ENCODE results near the gene LPAR6.
"Not testable (repeated sequence)": the region's sequence is repeated elsewhere in the genome, so short reads cannot be mapped to it uniquely, and the experiment has no call there.

LPAR6 gene, protein sequence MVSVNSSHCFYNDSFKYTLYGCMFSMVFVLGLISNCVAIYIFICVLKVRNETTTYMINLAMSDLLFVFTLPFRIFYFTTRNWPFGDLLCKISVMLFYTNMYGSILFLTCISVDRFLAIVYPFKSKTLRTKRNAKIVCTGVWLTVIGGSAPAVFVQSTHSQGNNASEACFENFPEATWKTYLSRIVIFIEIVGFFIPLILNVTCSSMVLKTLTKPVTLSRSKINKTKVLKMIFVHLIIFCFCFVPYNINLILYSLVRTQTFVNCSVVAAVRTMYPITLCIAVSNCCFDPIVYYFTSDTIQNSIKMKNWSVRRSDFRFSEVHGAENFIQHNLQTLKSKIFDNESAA

DNA sequence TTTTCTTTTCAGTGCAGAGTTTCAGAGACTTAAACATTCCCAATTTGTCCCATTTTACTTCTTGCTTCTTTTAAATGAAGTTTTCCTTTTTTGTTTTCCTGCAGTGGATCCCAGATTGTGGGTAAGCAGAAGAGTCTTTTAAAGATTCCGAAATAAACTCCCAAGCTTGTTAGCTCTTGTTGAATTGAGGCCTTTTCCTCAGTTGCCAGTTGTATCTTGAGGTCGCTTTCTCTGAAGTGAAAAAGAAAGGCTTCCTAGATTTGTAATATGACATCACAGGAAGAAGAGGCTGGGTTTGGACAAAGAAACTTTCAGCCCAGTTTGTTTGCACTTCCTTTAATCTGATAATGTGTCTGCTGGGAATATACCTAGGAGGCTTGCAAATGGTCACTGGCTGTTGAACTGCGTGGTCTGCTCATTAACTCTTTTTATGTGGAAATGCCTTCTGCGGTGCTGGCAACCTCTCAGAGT lies at the start of gene LPAR6:
LPAR6 (minus strand) TSS at position 233 of the 471 bp plus-strand sequence. CDS start 690 bp downstream, outside the sequence.
- DNase-seq (ENCODE audit: low read depth), result no peak

DNA sequence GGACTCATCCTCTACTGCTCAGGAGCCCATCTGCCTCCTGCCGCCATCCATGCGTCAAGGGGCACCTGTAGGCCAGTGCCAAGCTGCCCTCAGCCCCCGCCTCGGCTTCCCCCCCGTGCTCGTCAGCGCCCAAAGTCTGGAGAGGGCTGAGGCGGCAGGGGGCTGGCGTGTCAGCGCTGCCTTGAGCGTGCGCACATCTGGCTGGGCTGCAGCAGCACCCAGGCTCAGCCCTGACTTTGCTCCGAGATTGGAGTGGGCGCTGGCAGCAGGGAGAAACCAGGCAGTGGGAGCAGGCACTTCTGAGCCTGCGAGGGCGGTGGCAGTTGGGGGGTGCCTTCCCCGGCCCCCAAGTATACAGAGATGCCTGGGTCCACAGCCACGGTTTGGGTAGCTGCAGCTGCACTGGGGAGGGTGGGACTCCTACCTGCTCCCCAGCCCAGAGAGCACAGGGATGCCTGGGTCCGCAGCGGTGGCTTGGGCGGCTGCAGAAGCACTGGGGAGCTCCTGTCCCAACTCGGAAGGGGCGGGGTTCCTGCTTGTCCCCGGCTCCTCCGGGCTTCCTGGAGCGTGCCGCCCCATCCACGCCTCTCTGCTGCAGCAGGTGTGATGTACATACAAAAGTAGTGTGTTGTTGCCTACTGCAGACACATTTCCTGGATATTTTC lies 44.8 kb upstream of the LPAR6 start:
- no peak for DNase-seq (ENCODE audit: low read depth)

DNA sequence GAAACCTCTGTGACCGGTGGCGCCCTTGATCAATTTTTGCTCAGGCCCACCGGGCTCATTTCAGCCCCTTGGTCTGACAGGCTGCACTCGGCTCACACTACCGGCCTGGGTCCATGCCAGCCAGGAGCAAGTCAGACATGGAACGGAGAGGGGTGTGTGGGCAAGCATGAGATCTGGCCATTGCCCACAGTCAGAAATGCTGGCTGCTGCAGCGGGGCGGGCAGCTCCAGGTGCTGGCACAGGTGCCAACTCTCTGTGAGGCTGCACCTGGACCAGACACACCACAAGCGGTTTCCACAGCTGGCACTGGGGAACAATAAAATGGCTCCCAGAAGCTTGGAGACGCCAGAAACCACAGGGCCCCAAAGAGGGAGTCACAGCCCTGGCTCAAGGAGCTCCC lies 43.6 kb upstream of the LPAR6 start:
- no peak for DNase-seq (ENCODE audit: low read depth)

DNA sequence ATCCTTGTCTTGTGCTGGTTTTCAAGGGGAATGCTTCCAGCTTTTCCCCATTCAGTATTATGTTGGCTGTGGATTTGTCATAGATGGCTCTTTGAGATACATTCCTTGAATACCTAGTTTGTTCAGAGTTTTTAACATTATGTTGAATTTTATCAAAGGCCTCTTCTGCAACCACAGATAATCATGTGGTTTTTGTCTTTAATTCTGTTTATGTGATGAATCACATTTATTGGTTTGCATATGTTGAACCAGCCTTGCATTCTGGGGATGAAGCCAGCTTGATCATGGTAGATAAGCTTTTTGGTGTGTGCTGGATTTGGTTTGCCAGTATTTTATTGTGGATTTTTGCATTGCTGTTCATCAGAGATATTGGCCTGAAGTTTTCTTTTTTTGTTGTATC lies 38.3 kb upstream of the LPAR6 start:
- not testable (repeated sequence) for DNase-seq (ENCODE audit: low read depth)

DNA sequence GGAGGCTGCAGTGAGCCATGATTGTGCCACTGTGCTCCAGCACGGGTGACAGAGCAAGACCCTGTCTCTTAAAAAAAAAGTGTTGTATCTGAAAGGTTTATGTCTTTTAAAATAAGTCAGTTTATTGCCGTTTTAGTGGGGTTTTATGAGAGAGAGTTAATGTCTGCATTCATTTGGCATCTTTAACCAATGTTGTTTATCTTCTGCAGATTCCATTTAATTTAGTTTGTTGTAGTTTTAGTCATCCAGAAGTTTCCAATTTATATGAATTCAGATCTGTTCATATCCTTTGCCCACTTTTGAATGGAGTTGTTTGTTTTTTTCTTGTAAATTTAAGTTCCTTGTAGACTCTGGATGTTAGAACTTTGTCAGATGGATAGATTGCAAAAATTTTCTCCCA lies 36.7 kb upstream of the LPAR6 start:
- no peak for DNase-seq (ENCODE audit: low read depth)

DNA sequence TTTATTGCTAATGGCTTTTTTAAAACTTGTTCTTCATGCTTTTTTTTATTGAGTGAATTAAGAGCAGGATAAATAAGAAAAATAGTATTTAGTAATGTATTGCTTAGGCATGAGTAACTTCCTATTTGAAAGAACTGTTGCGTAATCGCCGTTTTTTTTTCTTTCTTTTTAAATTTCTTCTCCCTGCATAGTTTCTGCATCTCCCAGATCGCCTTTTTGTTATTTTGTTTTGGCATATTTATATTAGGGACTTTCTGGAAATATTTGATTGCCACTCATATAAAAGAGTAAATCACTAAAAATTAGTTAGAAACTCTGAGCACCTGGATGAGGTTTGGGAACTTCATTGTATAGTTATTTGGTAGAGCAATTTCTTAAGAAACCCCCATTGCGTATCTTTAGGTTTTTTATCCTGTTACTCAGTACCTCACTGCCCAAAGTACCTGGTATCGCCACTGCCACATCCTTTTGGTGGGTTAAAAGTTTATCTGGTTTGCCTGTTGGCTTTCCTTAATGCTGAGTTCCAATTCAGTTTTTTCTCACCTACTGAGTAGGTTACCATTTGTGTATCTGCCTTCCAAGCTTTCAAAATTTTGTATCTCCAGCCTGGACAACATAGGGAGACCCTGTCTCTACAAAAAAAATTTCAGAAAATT lies 36.2 kb upstream of the LPAR6 start:
- DNase-seq (ENCODE audit: low read depth), result no peak

DNA sequence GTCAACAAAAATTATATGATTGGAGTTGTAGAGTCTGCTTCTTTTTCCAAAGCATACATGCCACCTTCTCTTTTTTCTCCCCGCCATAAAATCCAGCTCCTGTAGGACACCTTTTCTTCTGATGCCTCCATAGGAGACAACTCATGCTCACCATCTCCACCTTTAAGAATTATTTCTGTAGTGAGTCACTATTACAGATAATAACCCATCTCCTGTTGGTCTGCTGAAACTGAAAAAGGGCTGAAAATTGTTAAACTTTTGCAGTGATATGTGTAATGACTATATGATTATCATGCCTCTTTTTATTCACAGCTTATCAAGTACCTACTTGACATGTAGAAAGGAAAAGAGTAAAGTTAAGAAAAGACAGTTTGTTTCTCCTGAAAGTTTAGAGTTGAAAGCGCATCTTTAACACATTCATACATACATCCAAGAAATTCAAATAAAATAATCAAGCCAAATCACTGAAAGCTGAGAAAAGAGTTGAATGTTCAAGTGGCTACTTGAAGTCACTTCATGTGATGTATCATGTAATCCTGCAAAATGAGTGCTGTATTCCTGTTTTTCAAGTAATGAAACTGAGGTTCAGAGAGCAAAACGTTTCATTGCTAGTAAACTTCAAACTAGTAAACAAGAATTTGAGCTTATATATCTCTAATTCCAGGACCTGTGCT lies 35.5 kb upstream of the LPAR6 start:
- no peak for DNase-seq (ENCODE audit: low read depth)

DNA sequence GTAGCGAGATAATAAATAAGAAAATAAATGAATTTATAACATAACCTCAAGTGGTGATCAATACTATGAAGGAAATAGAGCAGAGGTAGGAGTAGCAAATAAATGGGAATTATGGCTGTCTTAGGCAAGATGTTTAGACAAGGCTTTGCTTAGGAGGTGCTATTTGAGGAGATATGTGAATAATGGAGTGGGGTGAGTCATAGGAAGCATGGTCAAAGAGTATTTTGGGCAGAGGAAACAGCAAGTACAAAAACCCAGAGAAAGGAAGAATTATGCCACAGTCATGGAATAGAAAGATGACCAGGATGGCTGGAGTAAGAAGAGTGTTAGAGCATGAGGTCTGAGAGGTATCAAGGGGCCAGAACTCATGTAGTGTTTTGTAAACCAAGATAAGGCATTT lies 33.6 kb upstream of the LPAR6 start:
- DNase-seq (ENCODE audit: low read depth), result no peak

DNA sequence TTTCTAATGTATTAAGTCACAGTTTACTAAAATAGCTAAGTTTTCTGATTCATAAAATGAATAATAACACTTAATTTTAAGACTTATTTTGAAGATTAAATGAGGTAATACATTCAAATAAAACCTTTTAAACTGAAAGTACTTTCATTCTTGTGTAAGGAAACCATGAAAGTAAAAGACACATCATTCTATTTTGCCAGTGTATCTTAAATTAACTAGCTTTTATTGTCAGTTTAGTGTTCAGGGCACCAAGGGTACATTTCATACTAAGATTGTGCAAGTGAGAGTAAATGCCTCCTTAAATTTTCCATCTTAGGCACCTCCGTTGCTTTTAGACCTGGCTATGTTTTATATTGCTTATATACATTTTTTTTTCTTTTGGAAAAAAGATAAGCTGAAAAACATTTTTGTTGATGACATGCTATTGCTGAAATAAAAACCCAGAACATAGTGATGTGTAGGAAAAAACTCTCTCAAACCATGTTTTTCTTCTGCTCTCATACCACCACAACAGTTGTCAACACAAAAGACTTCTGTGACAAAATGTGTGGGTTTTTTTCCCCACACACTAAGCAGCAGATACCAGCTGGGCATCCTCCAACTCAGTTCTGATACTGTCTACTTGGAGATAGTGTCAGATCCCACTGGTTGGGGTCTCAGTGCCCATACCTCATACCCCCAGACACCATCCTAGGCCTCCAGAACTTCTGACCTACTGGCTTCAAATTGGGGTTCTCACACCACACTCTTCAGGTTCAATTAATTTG lies 30.7 kb upstream of the LPAR6 start:
- DNase-seq (ENCODE audit: low read depth), result no peak

DNA sequence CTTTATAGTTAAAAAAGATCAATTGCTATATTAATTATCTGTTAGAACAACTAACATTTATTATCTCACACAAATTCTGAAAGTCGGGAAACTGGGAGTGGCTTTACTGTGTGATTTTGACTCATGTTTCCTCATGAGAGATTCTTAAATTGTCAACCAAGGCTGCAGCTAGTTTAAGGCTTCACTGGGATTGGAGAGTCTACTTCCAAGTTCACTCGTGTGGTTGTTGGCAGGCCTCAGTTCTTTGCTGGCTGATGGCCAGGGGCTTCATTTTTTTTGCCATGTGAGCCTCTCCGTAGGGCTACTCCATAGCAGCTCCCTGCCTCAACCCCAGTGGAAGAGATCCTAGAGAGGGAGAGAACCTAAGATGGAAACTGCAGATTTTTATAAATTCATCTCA lies 24.5 kb upstream of the LPAR6 start:
- no peak for DNase-seq (ENCODE audit: low read depth)

DNA sequence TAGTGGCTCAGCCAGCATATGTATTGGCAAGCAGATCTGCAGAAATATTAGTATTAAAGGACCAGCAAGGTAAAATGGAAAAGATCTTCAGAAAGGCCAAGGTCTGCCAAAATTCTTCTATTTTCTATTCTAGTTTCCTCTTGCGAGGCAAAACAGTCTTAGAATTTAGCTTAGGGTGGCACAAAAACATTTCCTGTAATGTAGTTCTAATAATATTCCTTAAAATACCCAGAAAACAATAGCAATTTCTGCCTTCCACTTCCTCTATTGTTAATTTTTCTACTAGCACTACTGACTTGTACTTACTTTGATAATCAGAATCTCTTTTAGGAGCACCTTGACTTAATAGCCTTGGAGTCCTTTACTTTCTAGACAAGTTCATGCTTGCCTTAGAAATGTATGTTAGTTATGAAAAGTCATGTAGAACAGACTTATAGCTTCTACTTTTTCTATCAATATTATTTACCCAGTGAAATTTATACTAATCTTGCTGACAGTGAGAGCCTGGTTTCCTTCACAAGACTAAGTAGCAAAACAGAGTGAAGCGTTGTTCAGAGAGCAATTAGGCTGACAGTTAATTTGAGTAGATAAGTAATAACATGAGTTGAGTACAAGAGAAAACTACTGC lies 23.9 kb upstream of the LPAR6 start:
- DNase-seq (ENCODE audit: low read depth), result no peak

DNA sequence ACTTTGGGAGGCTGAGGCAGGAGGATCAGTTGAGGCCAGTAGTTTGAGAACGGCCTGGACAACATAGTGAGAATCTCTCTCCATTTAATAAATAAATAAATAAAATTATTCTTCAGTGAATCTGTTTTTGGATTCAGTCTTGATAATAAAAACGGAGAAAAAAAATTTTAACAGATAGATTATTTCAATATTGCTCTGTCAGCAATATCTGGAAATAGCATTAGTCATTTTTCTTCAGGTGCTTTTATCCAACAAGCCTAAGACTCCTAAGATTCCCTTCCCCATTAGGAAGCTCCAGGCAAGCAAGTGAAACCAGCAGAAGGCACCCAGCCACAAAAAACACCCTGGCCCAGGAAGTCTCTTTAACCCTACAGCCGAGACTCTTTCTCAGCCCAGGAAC lies 21.3 kb upstream of the LPAR6 start:
- no peak for DNase-seq (ENCODE audit: low read depth)

DNA sequence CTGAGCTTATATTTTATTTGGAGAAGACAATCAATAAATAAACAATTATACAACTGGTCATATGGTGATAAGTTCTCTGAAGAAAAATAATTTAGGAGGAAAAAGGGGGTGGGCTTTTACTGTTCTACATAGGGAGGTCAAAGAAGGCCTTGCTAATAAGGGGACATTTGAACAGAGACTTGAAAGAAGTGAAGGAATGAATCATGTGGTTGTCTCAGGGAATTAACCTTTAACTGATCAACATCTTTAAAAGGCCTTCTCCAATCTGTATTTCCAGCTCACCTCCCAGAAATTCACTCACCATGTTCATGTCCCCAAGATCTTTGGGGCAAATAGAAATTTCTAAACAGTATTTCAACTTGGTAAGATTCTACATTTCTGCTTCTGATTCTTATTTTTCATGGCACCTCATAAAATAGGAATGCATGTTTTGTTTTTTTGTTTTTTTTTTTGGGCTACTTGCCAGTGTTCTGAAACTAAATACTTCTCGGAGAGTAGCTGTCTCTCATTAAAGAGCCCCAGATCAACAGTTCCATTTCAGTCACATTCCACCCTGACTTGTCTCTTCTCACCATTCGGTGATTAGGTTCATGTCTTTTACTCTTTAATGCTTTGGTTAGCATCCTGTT lies 19.2 kb upstream of the LPAR6 start:
- DNase-seq (ENCODE audit: low read depth), result no peak

DNA sequence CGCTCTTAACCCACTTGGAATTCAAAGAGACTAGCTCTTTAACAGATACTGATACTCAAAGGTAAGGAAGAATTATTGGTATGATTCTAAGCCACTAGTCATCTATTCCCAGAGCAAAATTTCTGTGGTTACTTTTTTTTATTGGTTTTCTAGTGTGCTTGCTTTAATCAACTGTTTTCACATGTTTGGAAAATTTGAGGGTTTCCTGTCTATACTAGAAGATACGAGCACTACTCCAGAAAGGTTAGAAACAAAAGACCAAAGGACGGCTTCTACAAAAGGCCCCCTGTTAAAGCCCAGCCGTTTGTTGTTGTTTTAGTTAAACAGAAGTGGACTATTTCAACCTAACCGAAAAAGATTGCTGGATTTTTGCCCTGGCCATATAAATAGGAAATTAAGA lies 18.5 kb upstream of the LPAR6 start:
- no peak for DNase-seq (ENCODE audit: low read depth)

DNA sequence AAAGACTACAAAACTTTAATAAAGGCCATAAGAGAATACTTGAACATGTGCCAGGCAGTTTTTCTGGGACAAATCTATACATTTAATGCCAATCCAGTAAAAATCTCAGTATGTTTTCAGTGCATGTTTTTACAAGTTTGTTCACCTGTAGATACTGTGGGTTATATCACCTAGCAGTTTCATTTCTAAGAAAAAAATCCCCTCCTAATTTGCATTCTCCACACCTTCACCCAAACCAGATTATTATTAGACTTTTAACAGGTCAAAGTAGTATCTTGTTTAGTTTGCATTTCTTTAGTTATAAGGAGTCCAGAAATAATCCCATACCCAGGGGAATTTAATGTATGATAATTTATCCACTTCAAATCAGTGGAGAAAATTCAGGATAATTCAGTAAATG lies 17.0 kb upstream of the LPAR6 start:
- no peak for DNase-seq (ENCODE audit: low read depth)

DNA sequence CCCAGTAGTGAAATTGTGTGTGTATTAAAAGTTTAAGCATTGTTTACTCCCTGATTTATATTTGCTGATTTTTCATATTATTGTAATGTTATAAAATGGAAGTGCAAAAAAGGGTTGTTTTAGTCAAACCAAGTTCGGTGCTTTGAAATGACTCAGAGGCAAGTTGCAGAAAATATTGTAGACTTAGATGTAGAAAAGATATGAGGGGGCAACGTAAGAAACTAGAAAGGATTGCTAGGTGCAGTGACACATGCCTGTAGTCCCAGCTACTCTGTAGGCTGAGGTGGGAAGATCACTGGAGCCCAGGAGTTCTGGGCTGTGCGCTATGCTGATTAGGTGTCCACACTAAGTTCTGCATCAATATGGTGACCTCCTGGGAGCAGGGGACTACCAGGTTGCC lies 16.1 kb upstream of the LPAR6 start:
- no peak for DNase-seq (ENCODE audit: low read depth)

DNA sequence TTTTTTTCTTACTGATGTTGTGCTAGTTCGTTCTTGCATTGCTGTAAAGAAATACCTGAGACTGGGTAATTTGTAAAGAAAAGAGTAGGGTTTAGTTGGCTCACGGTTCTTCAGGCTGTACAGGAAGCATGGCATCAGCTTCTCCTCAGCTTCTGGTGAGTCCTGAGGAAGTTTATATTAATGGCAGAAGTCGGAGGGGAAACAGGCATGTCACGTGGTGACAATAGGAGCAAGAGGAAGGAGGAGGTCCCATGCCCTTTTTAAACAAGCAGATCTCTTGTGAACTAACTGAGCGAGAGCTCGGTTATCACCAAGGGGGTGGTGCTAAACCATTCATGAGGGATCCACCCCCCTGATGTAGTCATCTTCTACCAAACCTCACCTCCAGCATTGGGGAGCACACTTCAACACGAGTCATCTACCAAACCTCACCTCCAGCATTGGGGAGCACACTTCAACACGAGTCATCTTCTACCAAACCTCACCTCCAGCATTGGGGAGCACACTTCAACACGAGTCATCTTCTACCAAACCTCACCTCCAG lies 13.9 kb upstream of the LPAR6 start:
- not testable (repeated sequence) for DNase-seq (ENCODE audit: low read depth)

DNA sequence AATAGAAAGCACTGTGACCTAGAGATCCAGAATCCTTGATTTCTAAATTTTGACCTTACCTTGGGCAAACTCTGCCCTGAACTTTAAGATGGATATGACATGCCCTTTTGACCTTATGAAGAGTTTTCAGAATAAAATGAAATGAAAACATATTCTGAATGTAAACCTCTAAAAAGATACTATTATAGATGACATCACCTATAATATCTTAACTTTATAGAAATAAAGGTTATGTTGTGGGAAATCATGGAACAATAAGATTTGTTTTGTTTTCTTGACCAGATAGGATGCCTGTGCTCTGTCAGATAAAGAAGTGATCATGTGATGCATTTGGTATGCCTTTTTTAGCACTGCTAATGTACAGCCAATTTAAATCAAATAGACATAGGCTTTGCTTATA lies 13.1 kb upstream of the LPAR6 start:
- no peak for DNase-seq (ENCODE audit: low read depth)

DNA sequence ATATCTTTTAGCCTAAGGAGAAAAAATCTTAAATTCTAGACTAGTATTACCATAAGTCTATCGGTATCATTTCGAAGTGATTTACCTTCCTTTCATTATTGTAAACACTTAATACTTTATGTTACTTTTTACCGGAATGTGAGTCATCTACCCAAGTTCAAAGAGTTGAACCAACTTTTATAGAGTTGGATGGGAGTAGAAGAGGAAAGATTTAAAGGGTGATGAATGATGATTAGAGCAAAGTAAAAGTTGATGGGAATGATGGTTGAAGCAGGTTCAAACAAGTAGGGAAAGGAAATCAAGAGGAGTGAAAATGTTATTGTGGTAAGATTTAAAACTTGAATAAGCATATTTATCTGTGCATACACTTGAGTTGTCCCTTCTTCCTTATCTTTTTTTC lies 11.3 kb upstream of the LPAR6 start:
- DNase-seq (ENCODE audit: low read depth), result no peak

DNA sequence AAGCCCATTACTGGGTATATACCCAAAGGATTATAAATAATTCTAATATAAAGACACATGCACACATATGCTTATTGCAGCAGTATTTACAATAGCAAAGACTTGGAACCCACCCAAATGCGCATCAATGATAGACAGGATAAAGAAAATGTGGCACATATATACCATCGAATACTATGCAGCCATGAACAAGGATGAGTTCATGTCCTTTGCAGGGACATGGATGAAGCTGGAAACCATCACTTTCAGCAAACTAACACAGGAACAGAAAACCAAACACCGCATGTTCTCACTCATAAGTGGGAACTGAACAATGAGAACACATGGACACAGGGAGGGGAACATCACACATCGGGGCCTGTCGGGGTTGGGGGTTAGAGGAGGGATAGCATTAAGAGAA lies 9.1 kb upstream of the LPAR6 start:
- not testable (repeated sequence) for DNase-seq (ENCODE audit: low read depth)

DNA sequence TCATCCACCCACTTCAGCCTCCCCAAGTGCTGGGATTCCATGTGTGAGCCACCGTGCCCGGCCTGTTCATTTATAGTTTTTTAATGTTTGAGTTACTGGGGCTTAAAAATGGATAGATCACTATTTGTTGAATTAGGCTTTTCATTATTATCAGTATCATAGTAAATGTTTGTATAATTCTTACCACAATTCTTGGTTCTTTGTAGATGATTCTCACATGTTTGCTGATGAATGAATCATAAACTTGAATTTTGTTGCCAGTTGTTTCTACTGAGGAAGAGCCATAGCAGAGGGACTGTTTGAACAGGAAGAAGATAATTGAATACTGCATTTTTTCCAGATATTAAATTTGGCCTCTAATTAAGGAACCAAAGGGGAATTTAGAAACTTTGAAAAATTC lies 2.6 kb upstream of the LPAR6 start:
- DNase-seq (ENCODE audit: low read depth), result no peak
